ENCODE results near the gene BCL2L1. TPM values are rescaled to one million over a fixed set of nuclear protein-coding genes. Genes with fewer than 3 reads are reported as not detected.
"Not testable (repeated sequence)": the region's sequence is repeated elsewhere in the genome, so short reads cannot be mapped to it uniquely, and the experiment has no call there.

The BCL2L1 gene
- 31.3 TPM for polyA plus RNA-seq (2013, experiment 1 of 2; ENCODE audit: insufficient read length)
- polyA plus RNA-seq (2013, experiment 2 of 2; ENCODE audit: insufficient read length), result 30.3 TPM

GRCh38 chr20:31722257-31723068 lies at the start of gene BCL2L1:
Gene BCL2L1, minus strand, starts transcription at chr20:31722868. Its CDS starts 650 bp downstream, at chr20:31722218.
- peak; percentile 88 for DNase-seq

GRCh38 chr20:31770243-31770642 lies 47.6 kb upstream of the BCL2L1 start:
- no peak for DNase-seq

- DNase-seq, result no peak
Observed at GRCh38 chr20:31769681-31770080, 47.0 kb upstream of the BCL2L1 start.

GRCh38 chr20:31767805-31768204 lies 45.1 kb upstream of the BCL2L1 start:
- DNase-seq, result no peak

GRCh38 chr20:31764641-31765305 lies 42.1 kb upstream of the BCL2L1 start:
- peak; percentile 52 for DNase-seq

- peak; percentile 36 for DNase-seq
Observed at GRCh38 chr20:31760519-31761240, 38.0 kb upstream of the BCL2L1 start.

GRCh38 chr20:31759836-31760518 lies 37.3 kb upstream of the BCL2L1 start:
- no peak for DNase-seq

- no peak for DNase-seq
Observed at GRCh38 chr20:31758991-31759390, 36.3 kb upstream of the BCL2L1 start.

- no peak for DNase-seq
Observed at GRCh38 chr20:31758521-31758920, 35.9 kb upstream of the BCL2L1 start.

- DNase-seq, result no peak
Observed at GRCh38 chr20:31757254-31757653, 34.6 kb upstream of the BCL2L1 start.

GRCh38 chr20:31751126-31751525 lies 28.5 kb upstream of the BCL2L1 start:
- DNase-seq, result peak; percentile 88

GRCh38 chr20:31749223-31749622 lies 26.6 kb upstream of the BCL2L1 start:
- no peak for DNase-seq

GRCh38 chr20:31747640-31748039 lies 25.0 kb upstream of the BCL2L1 start:
- peak; percentile 38 for DNase-seq

- not testable (repeated sequence) for DNase-seq
Observed at GRCh38 chr20:31747028-31747427, 24.4 kb upstream of the BCL2L1 start.

GRCh38 chr20:31746068-31746878 lies 23.6 kb upstream of the BCL2L1 start:
- DNase-seq, result no peak

GRCh38 chr20:31740656-31741323 lies 18.1 kb upstream of the BCL2L1 start:
- no peak for DNase-seq

- DNase-seq, result peak; percentile 52
Observed at GRCh38 chr20:31740208-31740607, 17.5 kb upstream of the BCL2L1 start.

GRCh38 chr20:31739550-31739977 lies 16.9 kb upstream of the BCL2L1 start:
- DNase-seq, result no peak

GRCh38 chr20:31738729-31739549 lies 16.3 kb upstream of the BCL2L1 start, which contains the start of gene TPX2:
Gene TPX2, plus strand, starts transcription at chr20:31739290. Its CDS starts 18,187 bp downstream, at chr20:31757477.
- peak; percentile 97 for DNase-seq

GRCh38 chr20:31731321-31731717 lies 8.7 kb upstream of the BCL2L1 start:
- no peak for DNase-seq

All from fibroblast of skin of scalp (primary cell).